A549 (cell line): ENCODE measurements around the gene PIEZO2.

Experiments
- CEBPB ChIP-seq, 2 experiments: fragments of >200 bp in 1 of 2; sonication (Bioruptor Twin) in 1 of 2; formaldehyde crosslinking in 1 of 2; IDR thresholded peaks; 2 replicates each; pipeline ENCODE4 v1.6.1; 2012 to 2016
- HDAC2 ChIP-seq: fragments of 200-600 bp; sonication (generic); IDR thresholded peaks from 2 replicates; pipeline ENCODE4 v1.6.1; 2016
- KDM1A ChIP-seq: fragments of 200-600 bp; sonication (generic); IDR thresholded peaks from 2 replicates; pipeline ENCODE4 v1.6.1; 2016; ENCODE audit warnings: low read depth, mild to moderate bottlenecking
- MAX ChIP-seq: IDR thresholded peaks from 2 replicates; pipeline ENCODE4 v1.6.1; 2012
- NR3C1 ChIP-seq: fragments of >200 bp; sonication (Bioruptor Twin); formaldehyde crosslinking; IDR thresholded peaks from 3 replicates; pipeline ENCODE4 v1.6.1; 2017
- POLR2A ChIP-seq: IDR thresholded peaks from 2 replicates; pipeline ENCODE4 v1.6.1; 2012; ENCODE audit warnings: mild to moderate bottlenecking, low read length
- REST ChIP-seq: fragments of 200-600 bp; sonication (generic); IDR thresholded peaks from 2 replicates; pipeline ENCODE4 v1.6.1; 2016; ENCODE audit warnings: antibody characterized with exemption, mild to moderate bottlenecking, moderate library complexity
- RFX5 ChIP-seq: fragments of 450-650 bp; IDR thresholded peaks from 2 replicates; pipeline ENCODE4 v1.7.1; 2014; ENCODE audit warnings: antibody characterized with exemption, mild to moderate bottlenecking, moderate library complexity
- ZFP36 ChIP-seq: fragments of 450-650 bp; IDR thresholded peaks from 2 replicates; pipeline ENCODE4 v1.6.1; 2014; ENCODE audit warnings: borderline replicate concordance; ENCODE audit not compliant: partially characterized antibody
- TF ChIP-seq, protein P1 (sequence below): fragments of >200 bp; sonication (Bioruptor Twin); formaldehyde crosslinking; IDR thresholded peaks from 3 replicates; pipeline ENCODE4 v1.5.1; 2016
- TF ChIP-seq, protein P2 (sequence below): IDR thresholded peaks from 2 replicates; pipeline ENCODE4 v1.6.1; 2012

GRCh38 chr18:10930076-10930475 is 219.3 kb downstream of the PIEZO2 start:
- TF ChIP-seq, protein P1, sequence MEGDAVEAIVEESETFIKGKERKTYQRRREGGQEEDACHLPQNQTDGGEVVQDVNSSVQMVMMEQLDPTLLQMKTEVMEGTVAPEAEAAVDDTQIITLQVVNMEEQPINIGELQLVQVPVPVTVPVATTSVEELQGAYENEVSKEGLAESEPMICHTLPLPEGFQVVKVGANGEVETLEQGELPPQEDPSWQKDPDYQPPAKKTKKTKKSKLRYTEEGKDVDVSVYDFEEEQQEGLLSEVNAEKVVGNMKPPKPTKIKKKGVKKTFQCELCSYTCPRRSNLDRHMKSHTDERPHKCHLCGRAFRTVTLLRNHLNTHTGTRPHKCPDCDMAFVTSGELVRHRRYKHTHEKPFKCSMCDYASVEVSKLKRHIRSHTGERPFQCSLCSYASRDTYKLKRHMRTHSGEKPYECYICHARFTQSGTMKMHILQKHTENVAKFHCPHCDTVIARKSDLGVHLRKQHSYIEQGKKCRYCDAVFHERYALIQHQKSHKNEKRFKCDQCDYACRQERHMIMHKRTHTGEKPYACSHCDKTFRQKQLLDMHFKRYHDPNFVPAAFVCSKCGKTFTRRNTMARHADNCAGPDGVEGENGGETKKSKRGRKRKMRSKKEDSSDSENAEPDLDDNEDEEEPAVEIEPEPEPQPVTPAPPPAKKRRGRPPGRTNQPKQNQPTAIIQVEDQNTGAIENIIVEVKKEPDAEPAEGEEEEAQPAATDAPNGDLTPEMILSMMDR: no peak
- TF ChIP-seq MAX (no peak), POLR2A (no peak), CEBPB (IDR thresholded peaks at IDR 0.05) (no peak), HDAC2 (no peak), REST (no peak), RFX5 (no peak), KDM1A (no peak), ZFP36 (no peak), NR3C1 (no peak)
- TF ChIP-seq, protein P2, sequence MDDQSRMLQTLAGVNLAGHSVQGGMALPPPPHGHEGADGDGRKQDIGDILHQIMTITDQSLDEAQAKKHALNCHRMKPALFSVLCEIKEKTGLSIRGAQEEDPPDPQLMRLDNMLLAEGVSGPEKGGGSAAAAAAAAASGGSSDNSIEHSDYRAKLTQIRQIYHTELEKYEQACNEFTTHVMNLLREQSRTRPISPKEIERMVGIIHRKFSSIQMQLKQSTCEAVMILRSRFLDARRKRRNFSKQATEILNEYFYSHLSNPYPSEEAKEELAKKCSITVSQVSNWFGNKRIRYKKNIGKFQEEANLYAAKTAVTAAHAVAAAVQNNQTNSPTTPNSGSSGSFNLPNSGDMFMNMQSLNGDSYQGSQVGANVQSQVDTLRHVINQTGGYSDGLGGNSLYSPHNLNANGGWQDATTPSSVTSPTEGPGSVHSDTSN: no peak
